Endothelial cell of umbilical vein (primary cell): Measurements from ENCODE around the gene ZNF407. TPM values are rescaled to one million over a fixed set of nuclear protein-coding genes. Genes with fewer than 3 reads are reported as not detected.

Experiments used
- BruUV-seq: library from RNA; stranded (reverse); fragments of 400-500 nt; replicated peaks from 2 replicates; lab custom pipeline; 2021; lab: Mats Ljungman, UMichigan
- CTCF ChIA-PET: fragments of 300-600, 350-600 bp; sonication (Branson Sonifier 250); formaldehyde crosslinking; loops from one replicate; lab custom pipeline; 2021; ENCODE audit warnings: antibody characterized with exemption, inconsistent platforms; lab: Charles Lee
- POLR2A ChIA-PET: fragments of 300-600, 350-600 bp; sonication (Branson Sonifier 250); formaldehyde crosslinking; loops from one replicate; lab custom pipeline; 2021; ENCODE audit warnings: antibody characterized with exemption, inconsistent platforms; lab: Charles Lee
- DNase-seq: peaks from one replicate; pipeline ENCODE4 v3.0.0-alpha.2; 2011; ENCODE audit warnings: low read depth, low spot score
- FAIRE-seq: peaks from 2 replicates; lab custom pipeline; 2011; peaks lifted over from hg19 to GRCh38; lab: Jason Lieb, UNC
- H2AFZ ChIP-seq: 2 replicates; pipeline ENCODE4 v1.6.0; 2012; ENCODE audit warnings: low read depth, low read length, control low read depth, inconsistent platforms
- H3K27ac ChIP-seq: 2 replicates; pipeline ENCODE4 v1.5.1; 2011; ENCODE audit warnings: low read depth, mild to moderate bottlenecking, control low read depth, low read length, moderate library complexity; ENCODE audit not compliant: insufficient read depth
- H3K27me3 ChIP-seq, 2 experiments: 2 replicates each; pipeline versions ENCODE4 v1.6.0 to v1.6.1; 2011; ENCODE audit warnings: low read length in 2 of 2, mixed read lengths in 1 of 2; ENCODE audit not compliant: control insufficient read depth in 2 of 2, insufficient read depth in 2 of 2
- H3K36me3 ChIP-seq, 2 experiments: 2 replicates in 1 of 2; 3 replicates in 1 of 2; pipeline ENCODE4 v1.5.1; 2011; ENCODE audit warnings: low read length in 2 of 2, mild to moderate bottlenecking in 1 of 2, moderate library complexity in 1 of 2; ENCODE audit not compliant: control insufficient read depth in 2 of 2, insufficient read depth in 2 of 2; ENCODE audit errors: extremely low read depth in 1 of 2
- H3K4me1 ChIP-seq: 3 replicates; pipeline ENCODE4 v1.5.1; 2011; ENCODE audit warnings: mild to moderate bottlenecking, low read length; ENCODE audit not compliant: control insufficient read depth, insufficient read depth; ENCODE audit errors: extremely low read depth
- H3K4me2 ChIP-seq: 2 replicates; pipeline ENCODE4 v1.6.1; 2011; ENCODE audit warnings: low read length, control low read depth, mixed read lengths; ENCODE audit not compliant: insufficient read depth
- H3K4me3 ChIP-seq, 3 experiments: fragments of 200-600 bp in 1 of 3; sonication (generic), shearing (Covaris generic) in 1 of 3; replicated peaks in 1 of 3; 2 replicates each; pipeline ENCODE4 v1.5.1; 2011 to 2016; ENCODE audit warnings: control low read depth in 3 of 3, low read length in 3 of 3, mild to moderate bottlenecking in 2 of 3, inconsistent platforms in 1 of 3, low read depth in 1 of 3, moderate library complexity in 1 of 3; ENCODE audit not compliant: insufficient read depth in 1 of 3
- H3K79me2 ChIP-seq: 2 replicates; pipeline ENCODE4 v1.6.0; 2012; ENCODE audit warnings: low read length, inconsistent platforms; ENCODE audit not compliant: control insufficient read depth, insufficient read depth
- H3K9ac ChIP-seq: replicated peaks from 2 replicates; pipeline ENCODE3; 2011; ENCODE audit warnings: low read length, control low read depth; ENCODE audit not compliant: insufficient read depth; ENCODE audit errors: extremely low read depth
- H3K9me1 ChIP-seq: replicated peaks from 3 replicates; pipeline ENCODE4 v1.6.0; 2011; ENCODE audit warnings: mild to moderate bottlenecking, low read length; ENCODE audit not compliant: control insufficient read depth, insufficient read depth; ENCODE audit errors: extremely low read depth
- H3K9me3 ChIP-seq: replicated peaks from 2 replicates; pipeline ENCODE4 v1.5.1; 2012; ENCODE audit warnings: low read length, inconsistent platforms; ENCODE audit not compliant: control insufficient read depth, insufficient read depth
- H4K20me1 ChIP-seq: replicated peaks from 2 replicates; pipeline ENCODE3; 2011; ENCODE audit warnings: mild to moderate bottlenecking, low read length; ENCODE audit not compliant: control insufficient read depth, insufficient read depth; ENCODE audit errors: extremely low read depth
- CTCF ChIP-seq, 2 donors: IDR thresholded peaks; 1 replicate in 1 of 2; 2 replicates in 1 of 2; pipeline ENCODE4 v1.5.1; 2011; ENCODE audit warnings: low read length in 2 of 2, mild to moderate bottlenecking in 2 of 2, moderate library complexity in 2 of 2, control low read depth in 1 of 2, inconsistent platforms in 1 of 2, low read depth in 1 of 2; ENCODE audit not compliant: insufficient read depth in 1 of 2; ENCODE audit errors: extremely low read depth in 1 of 2
- EZH2 ChIP-seq: IDR thresholded peaks from 2 replicates; pipeline ENCODE4 v1.6.1; 2012; ENCODE audit warnings: borderline replicate concordance, low read depth, mild to moderate bottlenecking, moderate library complexity, low read length, inconsistent platforms; ENCODE audit not compliant: severe bottlenecking
- FOS ChIP-seq: IDR thresholded peaks from 2 replicates; pipeline ENCODE4 v1.6.1; 2011; ENCODE audit warnings: mild to moderate bottlenecking, low read length, moderate library complexity, borderline replicate concordance; ENCODE audit not compliant: insufficient read depth
- GATA2 ChIP-seq: IDR thresholded peaks from 2 replicates; pipeline ENCODE4 v1.7.0; 2011; ENCODE audit warnings: low read depth, mild to moderate bottlenecking, moderate library complexity, mixed read lengths, low read length; ENCODE audit not compliant: insufficient read length, insufficient read depth
- JUN ChIP-seq: IDR thresholded peaks from 2 replicates; pipeline ENCODE4 v1.6.1; 2011; ENCODE audit warnings: borderline replicate concordance, low read depth; ENCODE audit not compliant: insufficient read length, insufficient read depth
- MAX ChIP-seq: IDR thresholded peaks from 2 replicates; pipeline ENCODE4 v1.6.1; 2011; ENCODE audit not compliant: insufficient read depth, insufficient read length
- MYC ChIP-seq: IDR thresholded peaks from one replicate; pipeline ENCODE4 v1.6.1; 2011; ENCODE audit warnings: mild to moderate bottlenecking, low read depth, low read length
- POLR2A ChIP-seq: IDR thresholded peaks from 2 replicates; pipeline ENCODE4 v1.6.1; 2012; ENCODE audit warnings: low read depth, mild to moderate bottlenecking, control low read depth, low read length
- POLR2AphosphoS5 ChIP-seq: IDR thresholded peaks from 2 replicates; pipeline ENCODE4 v1.6.1; 2012; ENCODE audit warnings: low read depth, mild to moderate bottlenecking, control low read depth, low read length, moderate library complexity; ENCODE audit not compliant: insufficient read depth
- dilution Hi-C: fragments of 300-500 bp; cut with MboI; formaldehyde crosslinking; loops from one replicate; pipeline ENCODE4 v1.15.0; 2019; ENCODE audit warnings: low sequenced_read_pairs; ENCODE audit not compliant: extremely low pct_ligation_motif_present
- intact Hi-C: fragments of 100-400 bp; cut with micrococcal nuclease; formaldehyde crosslinking; loops from one replicate; pipeline ENCODE4 v1.10.0; 2022
- polyA plus RNA-seq, 4 experiments: library from polyadenylated mRNA; depleted of rRNA in 3 of 4; stranded (reverse) in 3 of 4; unstranded in 1 of 4; fragments of >200 nt; gene quantifications; 2 replicates each; pipeline versions ENCODE4 v1.2.1 to v1.2.3, GENCODE V29; 2011 to 2012; ENCODE audit warnings: missing spikeins in 1 of 4
- total RNA-seq: library from RNA; stranded (reverse); gene quantifications from 2 replicates; pipeline ENCODE4 v1.2.3, GENCODE V29; 2021

ZNF407 gene
- total and polyA plus RNA-seq, 2 donors (not counting 3 experiments of a cell fraction or from before 2014, with no cell fraction given) = 3.8 to 20.1 TPM

- H3K4me1 ChIP-seq = peaks cover 20% of the 10 kb centered on the region
- BruUV-seq = no TSS peak
- dilution Hi-C loops = no loop called here
Measured at GRCh38 chr18:74946646-74947375, 349.1 kb downstream of the ZNF407 start.

More at GRCh38 chr18:74946646-74947375, 349.1 kb downstream of the ZNF407 start:
- Histone ChIP-seq H2AFZ (no peak overlapping the region), H3K27ac (no peak overlapping the region), H3K4me3 (no peak overlapping the region), H3K9ac (no peak overlapping the region), H3K79me2 (no peaks in the 10 kb centered on the region), H3K9me1 (no peaks in the 10 kb centered on the region), H3K4me2 (no peak overlapping the region), H3K36me3 (no peaks in the 10 kb centered on the region), H3K27me3 (no peaks in the 10 kb centered on the region), H3K9me3 (no peaks in the 10 kb centered on the region), H4K20me1 (no peaks in the 10 kb centered on the region)
- no peak for DNase-seq
- intact Hi-C loops = no loop called here
- TF ChIP-seq GATA2 (no peak), MAX (no peak), EZH2 (no peak), MYC (no peak), JUN (no peak), FOS (no peak), POLR2AphosphoS5 (no peak), POLR2A (no peak), CTCF (IDR thresholded peaks at IDR 0.05; ENCODE audit: extremely low read depth in 1 of 2, insufficient read depth in 1 of 2, low read depth in 1 of 2, low read length in 2 of 2) (no peak)
- FAIRE-seq = no peak
- POLR2A ChIA-PET = no interaction called here
- CTCF ChIA-PET = interaction anchor here (0.9 kb wide), 1 partner anchor 95 kb away, joined by 3 read pairs; no protein-coding TSS in a partner anchor
